Hepatocyte (in vitro differentiated cells): ENCODE results near the gene BRSK1. TPM values are rescaled to one million over a fixed set of nuclear protein-coding genes. Genes with fewer than 3 reads are reported as not detected.

Experiments
- DNase-seq: peaks from one replicate; pipeline ENCODE4 v3.0.0-alpha.2; 2016; ENCODE audit warnings: low spot score
- H2AFZ ChIP-seq: fragments of 200-600 bp; sonication (generic); 2 replicates; pipeline ENCODE4 v1.6.0; 2016; ENCODE audit warnings: antibody characterized with exemption, mild to moderate bottlenecking
- H3K27ac ChIP-seq: fragments of 200-600 bp; sonication (generic); 2 replicates; pipeline ENCODE4 v1.5.1; 2016; ENCODE audit warnings: mild to moderate bottlenecking
- H3K27me3 ChIP-seq: fragments of 200-600 bp; sonication (generic); 2 replicates; pipeline ENCODE4 v1.6.1; 2016
- H3K36me3 ChIP-seq: fragments of 200-600 bp; sonication (generic); replicated peaks from 2 replicates; pipeline ENCODE4 v1.5.1; 2016; ENCODE audit warnings: low read depth; ENCODE audit not compliant: insufficient read depth
- H3K4me1 ChIP-seq: fragments of 200-600 bp; sonication (generic); 2 replicates; pipeline ENCODE4 v1.5.1; 2016; ENCODE audit warnings: mild to moderate bottlenecking, moderate library complexity; ENCODE audit not compliant: insufficient read depth
- H3K4me2 ChIP-seq: fragments of 200-600 bp; sonication (generic); 2 replicates; pipeline ENCODE4 v1.6.0; 2016
- H3K4me3 ChIP-seq: fragments of 200-600 bp; sonication (generic); 2 replicates; pipeline ENCODE4 v1.5.1; 2016; ENCODE audit warnings: mild to moderate bottlenecking
- H3K79me2 ChIP-seq: fragments of 200-600 bp; sonication (generic); 2 replicates; pipeline ENCODE4 v1.6.0; 2017; ENCODE audit warnings: mild to moderate bottlenecking
- H3K9me2 ChIP-seq: fragments of 200-600 bp; sonication (generic); replicated peaks from 2 replicates; pipeline ENCODE4 v1.6.0; 2017; ENCODE audit warnings: mild to moderate bottlenecking; ENCODE audit not compliant: insufficient read depth
- H3K9me3 ChIP-seq: fragments of 200-600 bp; sonication (generic); 2 replicates; pipeline ENCODE4 v1.5.1; 2016; ENCODE audit warnings: low read depth, mild to moderate bottlenecking
- H4K20me1 ChIP-seq: fragments of 200-600 bp; sonication (generic); 2 replicates; pipeline ENCODE4 v1.6.0; 2016; ENCODE audit warnings: mild to moderate bottlenecking; ENCODE audit not compliant: insufficient read depth, poor library complexity, severe bottlenecking
- EZH2 ChIP-seq: fragments of 200-600 bp; sonication (generic); IDR thresholded peaks from 2 replicates; pipeline ENCODE4 v1.6.1; 2016; ENCODE audit warnings: antibody characterized with exemption, mild to moderate bottlenecking, borderline replicate concordance
- EZH2phosphoT487 ChIP-seq: fragments of 200-600 bp; sonication (generic); IDR thresholded peaks from one replicate; pipeline ENCODE4 v1.6.1; 2018; ENCODE audit warnings: antibody characterized with exemption, mild to moderate bottlenecking, low read depth, moderate library complexity; ENCODE audit not compliant: unreplicated experiment, severe bottlenecking
- WGBS: methylation state at CpG from one replicate; pipeline ENCODE4 v1.1.6; 2016; ENCODE audit warnings: low lambda C conversion rate; ENCODE audit errors: missing lambda C conversion rate; 5-methylcytosine and 5-hydroxymethylcytosine counted together
- polyA plus RNA-seq: library from polyadenylated mRNA; unstranded; fragments of >200 nt; fragmentation: Nextera tagmentation; extraction: Ambion mirVana; gene quantifications from 2 replicates; pipeline ENCODE4 v1.2.1, GENCODE V29; 2016
- total RNA-seq: library from RNA; depleted of rRNA; stranded (reverse); fragments of >200 nt; gene quantifications from 2 replicates; pipeline ENCODE4 v1.2.3, GENCODE V29; 2014
- TF ChIP-seq, protein P1 (sequence below): fragments of 200-600 bp; sonication (generic); IDR thresholded peaks from 2 replicates; pipeline ENCODE4 v1.5.1; 2016; ENCODE audit warnings: antibody characterized with exemption, mild to moderate bottlenecking; ENCODE audit not compliant: poor library complexity

The BRSK1 gene
- total and polyA plus RNA-seq, 2 experiments from 2014 or later, result 2.4 to 13.2 TPM

DNA sequence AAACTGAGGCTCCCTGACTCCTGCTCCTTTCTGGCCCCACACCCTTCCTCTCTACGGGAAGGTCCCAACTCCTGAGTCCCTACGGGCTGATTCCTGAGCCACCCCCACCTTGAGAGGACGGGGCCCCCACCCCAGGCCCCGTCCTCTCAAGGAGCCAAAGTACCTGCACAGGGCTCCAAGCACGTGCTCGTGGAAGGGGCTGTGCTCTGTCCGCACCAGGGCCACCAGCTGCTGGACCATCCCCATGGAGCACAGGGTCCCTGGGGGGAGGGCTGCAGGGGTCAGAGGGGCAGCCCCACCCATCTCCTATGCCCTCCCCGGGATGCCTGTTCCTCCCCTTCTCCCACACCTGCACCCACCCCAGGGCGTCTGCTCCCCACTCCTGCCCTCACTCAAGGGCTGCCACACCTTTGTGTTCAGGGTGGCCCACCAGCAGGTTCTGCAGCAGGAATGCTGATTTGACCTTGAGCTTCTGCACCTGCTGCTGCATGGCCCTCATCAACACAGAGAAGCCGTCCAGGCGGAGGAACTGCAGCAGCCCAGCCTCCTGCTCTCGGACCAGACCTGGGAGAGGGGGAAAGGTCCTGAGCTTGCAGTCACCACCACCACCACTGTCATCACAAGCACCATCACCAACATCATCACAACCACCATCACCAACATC is 17.9 kb upstream of the BRSK1 start:
- Histone ChIP-seq H3K27me3 (no peaks in the 10 kb centered on the region), H3K79me2 (no peaks in the 10 kb centered on the region), H3K9me2 (no peaks in the 10 kb centered on the region), H3K9me3 (no peaks in the 10 kb centered on the region), H3K36me3 (no peaks in the 10 kb centered on the region), H4K20me1 (no peaks in the 10 kb centered on the region), H3K4me2 (no peak overlapping the region), H3K4me3 (no peak overlapping the region), H3K27ac (no peak overlapping the region), H2AFZ (no peak overlapping the region), H3K4me1 (no peaks in the 10 kb centered on the region)
- WGBS, result 98% methylated on average over 7 of the region's 12 CpGs
- no peak for TF ChIP-seq EZH2
- TF ChIP-seq, protein P1, sequence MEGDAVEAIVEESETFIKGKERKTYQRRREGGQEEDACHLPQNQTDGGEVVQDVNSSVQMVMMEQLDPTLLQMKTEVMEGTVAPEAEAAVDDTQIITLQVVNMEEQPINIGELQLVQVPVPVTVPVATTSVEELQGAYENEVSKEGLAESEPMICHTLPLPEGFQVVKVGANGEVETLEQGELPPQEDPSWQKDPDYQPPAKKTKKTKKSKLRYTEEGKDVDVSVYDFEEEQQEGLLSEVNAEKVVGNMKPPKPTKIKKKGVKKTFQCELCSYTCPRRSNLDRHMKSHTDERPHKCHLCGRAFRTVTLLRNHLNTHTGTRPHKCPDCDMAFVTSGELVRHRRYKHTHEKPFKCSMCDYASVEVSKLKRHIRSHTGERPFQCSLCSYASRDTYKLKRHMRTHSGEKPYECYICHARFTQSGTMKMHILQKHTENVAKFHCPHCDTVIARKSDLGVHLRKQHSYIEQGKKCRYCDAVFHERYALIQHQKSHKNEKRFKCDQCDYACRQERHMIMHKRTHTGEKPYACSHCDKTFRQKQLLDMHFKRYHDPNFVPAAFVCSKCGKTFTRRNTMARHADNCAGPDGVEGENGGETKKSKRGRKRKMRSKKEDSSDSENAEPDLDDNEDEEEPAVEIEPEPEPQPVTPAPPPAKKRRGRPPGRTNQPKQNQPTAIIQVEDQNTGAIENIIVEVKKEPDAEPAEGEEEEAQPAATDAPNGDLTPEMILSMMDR, result no peak
- TF ChIP-seq EZH2phosphoT487, result no peak
- no peak for DNase-seq

- 97% methylated on average over 3 of the region's 3 CpGs for WGBS
Observed at GRCh38 chr19:55266404-55266803, 17.4 kb upstream of the BRSK1 start.

GRCh38 chr19:55266840-55267239 is 17.0 kb upstream of the BRSK1 start:
- H2AFZ ChIP-seq, result no peak overlapping the region
- H3K27me3 ChIP-seq, result no peaks in the 10 kb centered on the region
- no peak for DNase-seq
- H3K4me1 ChIP-seq, result no peaks in the 10 kb centered on the region
- no peak overlapping the region for H3K4me2 ChIP-seq
- no peaks in the 10 kb centered on the region for H3K9me3 ChIP-seq
- no peak for TF ChIP-seq EZH2phosphoT487
- no peak for TF ChIP-seq EZH2
- TF ChIP-seq, protein P1, result no peak
- no peaks in the 10 kb centered on the region for H3K79me2 ChIP-seq
- no peak overlapping the region for H3K27ac ChIP-seq
- WGBS, result 98% methylated on average over 4 of the region's 4 CpGs
- H3K36me3 ChIP-seq, result no peaks in the 10 kb centered on the region
- no peak overlapping the region for H3K4me3 ChIP-seq
- no peaks in the 10 kb centered on the region for H4K20me1 ChIP-seq
- no peaks in the 10 kb centered on the region for H3K9me2 ChIP-seq

More at GRCh38 chr19:55266404-55266803, 17.4 kb upstream of the BRSK1 start:
- no peak for DNase-seq
- Histone ChIP-seq H3K36me3 (no peaks in the 10 kb centered on the region), H3K9me3 (no peaks in the 10 kb centered on the region), H3K79me2 (no peaks in the 10 kb centered on the region), H3K4me2 (no peak overlapping the region), H3K4me3 (no peak overlapping the region), H3K9me2 (no peaks in the 10 kb centered on the region), H4K20me1 (no peaks in the 10 kb centered on the region), H3K27ac (no peak overlapping the region), H3K4me1 (no peaks in the 10 kb centered on the region), H3K27me3 (no peaks in the 10 kb centered on the region), H2AFZ (no peak overlapping the region)
- TF ChIP-seq EZH2 (no peak), EZH2phosphoT487 (no peak)
- TF ChIP-seq, protein P1, result no peak
